ENCODE results near the gene MPC1L.

Gene MPC1L

DNA sequence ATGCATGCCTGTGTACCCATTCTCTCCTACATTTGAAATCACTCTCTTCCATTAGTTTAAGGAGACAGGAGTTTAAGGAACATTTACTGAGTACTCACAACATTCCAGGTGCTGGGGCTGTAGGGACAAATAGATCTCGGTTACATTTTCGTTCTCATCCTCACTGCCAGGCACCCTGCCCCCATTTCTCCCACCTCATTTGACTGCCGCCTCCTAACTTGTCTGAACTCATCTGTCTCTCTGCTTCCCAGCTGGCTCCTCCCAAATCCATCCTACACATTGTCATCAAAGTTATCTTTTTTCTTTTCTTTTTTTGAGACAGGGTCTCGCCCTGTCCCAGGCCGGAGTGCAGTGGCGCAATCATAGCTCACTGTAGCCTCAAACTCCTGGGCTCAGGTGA is 19.8 kb upstream of the MPC1L start:
- CTCF ChIA-PET = no interaction called here
- H3K27me3 Mint-ChIP-seq = no peaks in the 10 kb centered on the region
- H3K4me1 Mint-ChIP-seq = no peaks in the 10 kb centered on the region
- no peaks in the 10 kb centered on the region for H3K9me3 Mint-ChIP-seq
- no peak overlapping the region for H3K4me3 Mint-ChIP-seq
- no peak for DNase-seq
- peak overlapping the region; percentile 20 for H3K27ac Mint-ChIP-seq
- H3K36me3 Mint-ChIP-seq = peaks cover 24% of the 10 kb centered on the region

DNA sequence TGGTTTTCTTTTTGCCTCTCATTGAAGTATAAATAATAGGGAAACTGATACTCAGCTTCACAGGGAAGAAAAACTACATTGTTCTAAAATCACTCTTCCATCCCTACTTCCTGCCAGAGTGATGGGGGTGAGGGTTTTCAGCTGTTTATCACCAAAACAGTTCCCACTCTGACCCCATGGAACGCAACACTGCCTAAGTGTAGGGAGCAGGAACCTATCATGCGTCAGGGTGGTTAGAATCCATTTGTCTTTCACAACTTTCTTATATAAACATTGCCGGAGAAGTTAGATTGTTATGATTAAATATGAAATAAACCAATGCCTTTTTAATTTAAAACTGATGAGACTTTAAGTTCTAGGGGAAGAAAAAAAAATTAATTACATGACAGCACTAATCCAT is 15.8 kb upstream of the MPC1L start:
- no peaks in the 10 kb centered on the region for H3K27me3 Mint-ChIP-seq
- CTCF ChIA-PET = no interaction called here
- H3K36me3 Mint-ChIP-seq = peaks cover 5% of the 10 kb centered on the region
- H3K9me3 Mint-ChIP-seq = no peaks in the 10 kb centered on the region
- H3K4me1 Mint-ChIP-seq = no peaks in the 10 kb centered on the region
- no peak overlapping the region for H3K27ac Mint-ChIP-seq
- no peak for DNase-seq
- no peak overlapping the region for H3K4me3 Mint-ChIP-seq

DNA sequence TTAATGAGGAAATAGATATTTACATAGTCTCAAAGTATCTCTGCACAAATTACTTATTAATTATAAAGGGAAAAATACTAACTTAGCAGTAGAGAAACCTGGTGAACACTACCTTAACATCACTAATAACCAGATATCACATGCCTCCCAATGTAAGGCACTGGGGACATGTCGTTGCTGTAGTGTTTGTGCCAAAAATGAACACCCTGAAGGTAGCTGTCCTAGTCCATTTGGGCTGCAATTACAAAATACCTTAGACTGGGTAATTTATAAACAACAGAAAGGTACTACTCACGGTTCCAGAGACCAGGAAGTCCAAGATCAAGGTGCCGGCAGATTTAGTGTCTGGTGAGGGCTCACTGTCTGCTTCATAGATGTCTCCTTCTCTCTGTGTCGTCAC is 10.7 kb upstream of the MPC1L start:
- CTCF ChIA-PET = no interaction called here
- Mint-ChIP-seq H3K4me3 (no peak overlapping the region), H3K27me3 (no peaks in the 10 kb centered on the region), H3K4me1 (no peaks in the 10 kb centered on the region), H3K36me3 (no peaks in the 10 kb centered on the region), H3K9me3 (no peaks in the 10 kb centered on the region), H3K27ac (no peak overlapping the region)
- no peak for DNase-seq

DNA sequence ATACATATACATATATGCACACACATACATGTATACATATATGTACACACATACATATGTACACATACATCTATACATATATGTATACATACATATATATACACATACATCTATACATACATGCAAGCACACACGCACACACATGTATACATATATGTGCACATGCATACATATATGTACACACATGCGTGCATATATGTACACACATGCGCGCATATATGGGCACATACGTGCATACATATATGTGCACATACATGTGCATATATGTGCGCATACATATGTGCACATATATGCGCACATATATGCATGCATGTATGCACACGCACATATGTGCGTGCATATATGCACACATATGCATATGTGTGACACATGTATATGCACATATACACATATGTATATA is 7.3 kb upstream of the MPC1L start:
- Mint-ChIP-seq H3K27ac (no peak overlapping the region), H3K9me3 (no peaks in the 10 kb centered on the region), H3K4me3 (no peak overlapping the region), H3K4me1 (no peaks in the 10 kb centered on the region), H3K27me3 (no peaks in the 10 kb centered on the region), H3K36me3 (no peaks in the 10 kb centered on the region)
- no peak for DNase-seq
- CTCF ChIA-PET = no interaction called here

DNA sequence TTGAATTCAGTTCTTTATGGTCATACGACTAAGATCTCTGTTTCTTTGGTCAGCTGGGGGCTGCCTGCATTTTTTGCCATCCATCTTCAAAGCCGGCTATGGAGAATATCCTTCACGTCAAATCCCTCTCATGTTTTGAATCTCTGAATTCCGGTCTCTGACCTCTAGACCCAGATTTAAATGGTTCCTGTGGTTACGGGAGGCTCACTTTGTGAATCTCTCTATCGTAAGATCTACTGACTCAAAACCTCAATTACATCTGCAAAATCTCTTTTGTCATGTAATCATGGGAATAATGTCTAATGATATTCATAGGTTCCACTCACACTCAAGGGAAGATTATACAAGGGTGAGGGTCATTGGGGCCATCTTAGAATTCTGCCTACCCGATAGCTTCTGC is 5.7 kb upstream of the MPC1L start:
- Mint-ChIP-seq H3K4me3 (no peak overlapping the region), H3K9me3 (no peaks in the 10 kb centered on the region), H3K4me1 (no peaks in the 10 kb centered on the region), H3K36me3 (no peaks in the 10 kb centered on the region), H3K27ac (no peak overlapping the region), H3K27me3 (no peaks in the 10 kb centered on the region)
- CTCF ChIA-PET = no interaction called here
- DNase-seq = no peak

DNA sequence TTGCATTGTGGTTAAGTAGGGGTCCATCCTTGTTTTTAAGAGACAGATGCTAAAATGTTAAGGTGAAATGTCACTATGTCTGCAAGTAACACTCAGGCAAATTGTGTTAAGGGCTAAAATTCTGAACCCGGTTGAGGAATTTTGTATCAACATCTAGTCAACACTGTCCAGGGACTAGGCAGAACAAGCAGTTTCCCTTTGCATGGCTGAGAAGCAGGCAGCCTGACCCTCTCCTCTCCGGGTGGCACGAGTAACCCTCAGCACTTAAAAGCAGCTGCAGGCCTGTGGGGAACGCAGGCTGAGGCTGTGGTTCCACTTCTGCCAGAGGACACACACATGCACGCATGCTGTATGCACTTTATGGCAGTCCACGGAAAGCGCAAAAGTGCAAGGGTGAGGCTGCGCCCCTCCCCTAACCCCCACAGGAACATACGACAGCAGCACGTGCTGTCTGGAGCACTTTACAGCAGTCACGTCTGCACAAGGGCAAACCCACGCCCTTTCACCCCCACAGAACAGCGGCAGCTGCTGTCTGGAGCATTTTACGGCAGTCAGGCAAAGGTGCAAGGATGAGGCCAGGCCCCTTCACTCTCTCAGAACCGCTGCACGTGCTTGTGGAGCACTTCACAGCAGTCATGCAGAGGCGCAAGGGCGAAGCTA is 619 bp upstream of the MPC1L start:
- Mint-ChIP-seq H3K36me3 (peaks cover 8% of the 10 kb centered on the region), H3K4me1 (no peaks in the 10 kb centered on the region), H3K27me3 (no peaks in the 10 kb centered on the region), H3K9me3 (no peaks in the 10 kb centered on the region), H3K27ac (no peak overlapping the region), H3K4me3 (no peak overlapping the region)
- DNase-seq = no peak
- CTCF ChIA-PET = no interaction called here

DNA sequence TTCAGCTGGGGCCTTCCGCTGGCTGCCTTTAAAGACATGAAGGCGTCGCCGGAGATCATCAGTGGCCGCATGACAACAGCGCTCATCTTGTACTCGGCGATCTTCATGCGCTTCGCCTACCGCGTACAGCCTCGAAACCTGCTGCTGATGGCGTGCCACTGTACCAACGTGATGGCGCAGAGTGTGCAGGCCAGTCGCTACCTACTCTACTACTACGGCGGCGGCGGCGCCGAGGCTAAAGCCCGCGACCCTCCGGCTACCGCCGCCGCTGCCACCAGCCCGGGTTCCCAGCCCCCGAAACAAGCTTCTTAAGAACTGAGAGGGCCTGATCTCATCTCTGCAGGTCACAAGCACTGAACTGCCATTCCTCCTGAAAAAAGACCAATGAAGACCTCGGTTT is 437 bp downstream of the MPC1L start:
- peaks cover 15% of the 10 kb centered on the region for H3K36me3 Mint-ChIP-seq
- no peak overlapping the region for H3K4me3 Mint-ChIP-seq
- H3K27ac Mint-ChIP-seq = no peak overlapping the region
- no peaks in the 10 kb centered on the region for H3K4me1 Mint-ChIP-seq
- CTCF ChIA-PET = no interaction called here
- H3K9me3 Mint-ChIP-seq = no peaks in the 10 kb centered on the region
- no peak for DNase-seq
- no peaks in the 10 kb centered on the region for H3K27me3 Mint-ChIP-seq

DNA sequence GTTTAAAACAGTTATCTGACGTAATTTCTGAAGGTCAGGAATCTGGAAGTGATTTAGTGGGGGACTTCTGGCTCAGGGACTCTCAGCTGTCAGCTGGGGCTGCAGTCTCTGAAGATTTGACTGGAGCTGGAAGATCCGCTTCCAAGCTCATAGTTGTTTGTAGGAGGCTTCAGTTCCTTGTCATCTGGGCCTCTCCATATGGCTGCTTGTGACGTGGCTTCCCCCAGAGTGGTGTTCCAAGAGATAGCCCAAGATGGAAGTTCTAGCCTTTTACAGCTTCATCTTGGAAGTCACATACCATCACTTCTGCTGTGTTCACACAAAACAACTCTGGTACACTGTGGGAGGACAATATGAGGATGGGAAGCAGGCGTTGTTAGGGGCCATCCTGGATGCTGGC is 2.1 kb downstream of the MPC1L start:
- Mint-ChIP-seq H3K4me3 (no peak overlapping the region), H3K36me3 (peaks cover 15% of the 10 kb centered on the region), H3K9me3 (no peaks in the 10 kb centered on the region), H3K27ac (no peak overlapping the region), H3K27me3 (no peaks in the 10 kb centered on the region), H3K4me1 (no peaks in the 10 kb centered on the region)
- no peak for DNase-seq
- CTCF ChIA-PET = no interaction called here

DNA sequence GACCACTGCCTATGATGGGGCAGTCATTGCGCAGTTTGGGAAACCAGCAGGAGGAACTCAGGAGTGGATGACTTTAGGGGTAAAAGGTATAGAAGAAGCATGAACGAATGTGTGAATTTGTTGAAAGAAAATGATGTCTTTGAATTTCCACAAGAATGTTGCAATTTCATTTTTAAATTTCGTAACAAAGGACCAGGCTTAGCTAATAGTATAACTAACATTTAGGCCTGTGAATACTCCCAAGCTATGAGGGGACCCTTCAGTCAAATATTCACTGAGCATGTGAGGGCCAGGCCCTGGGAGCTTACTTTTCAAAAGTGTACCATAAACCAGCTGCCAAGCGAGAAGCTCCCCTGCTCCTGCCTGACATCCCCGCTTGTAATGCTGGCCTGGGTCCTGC is 5.3 kb downstream of the MPC1L start:
- H3K36me3 Mint-ChIP-seq = peaks cover 28% of the 10 kb centered on the region
- no peaks in the 10 kb centered on the region for H3K27me3 Mint-ChIP-seq
- CTCF ChIA-PET = no interaction called here
- no peaks in the 10 kb centered on the region for H3K4me1 Mint-ChIP-seq
- no peak overlapping the region for H3K4me3 Mint-ChIP-seq
- peak overlapping the region; percentile 64 for H3K27ac Mint-ChIP-seq
- no peak for DNase-seq
- no peaks in the 10 kb centered on the region for H3K9me3 Mint-ChIP-seq

DNA sequence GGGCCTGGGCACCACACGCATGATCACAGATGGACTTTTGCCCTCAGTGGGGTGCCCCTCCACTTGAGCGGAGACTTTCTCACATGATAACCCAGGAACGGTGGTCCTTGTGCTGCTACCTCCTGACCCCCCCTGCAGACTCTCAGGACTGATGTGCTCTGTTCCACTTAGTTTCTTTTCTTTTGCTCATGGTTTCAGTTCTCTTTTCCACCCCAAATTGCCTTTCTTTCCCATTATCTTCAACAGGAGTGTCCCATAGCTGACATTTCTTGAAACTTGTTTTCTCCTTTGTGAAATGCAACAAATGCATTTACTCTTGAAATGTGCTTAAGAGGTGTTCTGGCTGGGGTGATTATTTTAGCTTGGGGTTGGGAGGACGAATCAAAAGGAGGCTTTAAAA is 9.0 kb downstream of the MPC1L start:
- Mint-ChIP-seq H3K4me1 (no peaks in the 10 kb centered on the region), H3K36me3 (peaks cover 57% of the 10 kb centered on the region), H3K27ac (no peak overlapping the region), H3K27me3 (no peaks in the 10 kb centered on the region), H3K9me3 (no peaks in the 10 kb centered on the region), H3K4me3 (no peak overlapping the region)
- no peak for DNase-seq
- CTCF ChIA-PET = interaction anchor here (0.8 kb wide), 1 partner anchor 162 kb away, joined by 3 read pairs; no protein-coding TSS in a partner anchor

DNA sequence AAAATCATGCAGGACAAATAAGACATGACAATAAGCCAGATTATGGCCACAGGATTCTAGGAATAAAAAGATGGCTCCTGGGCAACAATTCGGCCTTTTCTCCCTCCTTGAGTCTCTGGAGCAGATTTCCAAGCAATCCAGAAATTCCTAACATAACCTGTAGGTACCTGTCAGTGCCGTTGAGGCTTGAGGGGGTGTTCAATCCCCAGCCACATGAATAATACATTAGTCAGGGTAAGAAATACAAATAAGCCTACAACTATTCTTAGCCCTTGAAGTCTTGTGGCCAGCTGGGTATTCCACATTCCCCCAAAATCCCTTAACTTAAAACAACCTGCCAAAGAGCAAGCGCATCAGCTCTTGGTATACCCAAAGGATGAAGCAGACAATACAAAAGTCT is 14.5 kb downstream of the MPC1L start:
- Mint-ChIP-seq H3K4me3 (no peak overlapping the region), H3K36me3 (peaks cover 55% of the 10 kb centered on the region), H3K4me1 (peaks cover 11% of the 10 kb centered on the region), H3K27ac (no peak overlapping the region), H3K27me3 (no peaks in the 10 kb centered on the region), H3K9me3 (no peaks in the 10 kb centered on the region)
- DNase-seq = no peak
- CTCF ChIA-PET = no interaction called here

DNA sequence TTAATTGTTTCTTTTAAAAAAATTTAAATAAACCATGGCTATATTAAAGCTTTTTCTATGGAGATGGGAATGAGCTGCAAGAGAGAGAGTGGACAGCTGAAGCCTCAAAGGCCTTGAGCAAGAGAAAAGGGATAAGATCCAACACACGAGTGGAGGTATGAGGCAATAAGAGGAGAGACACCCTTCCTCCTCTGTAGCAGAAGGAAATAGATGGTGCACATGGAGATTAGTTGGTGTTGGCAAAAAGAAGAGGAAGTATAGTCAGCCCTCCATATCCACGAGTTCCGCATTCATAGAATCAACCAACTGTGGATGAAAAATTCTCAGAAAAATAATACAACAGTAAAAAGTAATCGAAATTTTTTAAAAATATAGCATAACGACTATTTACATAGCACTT is 20.9 kb downstream of the MPC1L start:
- H3K36me3 Mint-ChIP-seq = peaks cover 26% of the 10 kb centered on the region
- H3K4me3 Mint-ChIP-seq = peak overlapping the region; percentile 90
- peaks cover 36% of the 10 kb centered on the region for H3K4me1 Mint-ChIP-seq
- no peaks in the 10 kb centered on the region for H3K27me3 Mint-ChIP-seq
- no peaks in the 10 kb centered on the region for H3K9me3 Mint-ChIP-seq
- H3K27ac Mint-ChIP-seq = peak overlapping the region; percentile 69
- DNase-seq = no peak
- CTCF ChIA-PET = no interaction called here

DNA sequence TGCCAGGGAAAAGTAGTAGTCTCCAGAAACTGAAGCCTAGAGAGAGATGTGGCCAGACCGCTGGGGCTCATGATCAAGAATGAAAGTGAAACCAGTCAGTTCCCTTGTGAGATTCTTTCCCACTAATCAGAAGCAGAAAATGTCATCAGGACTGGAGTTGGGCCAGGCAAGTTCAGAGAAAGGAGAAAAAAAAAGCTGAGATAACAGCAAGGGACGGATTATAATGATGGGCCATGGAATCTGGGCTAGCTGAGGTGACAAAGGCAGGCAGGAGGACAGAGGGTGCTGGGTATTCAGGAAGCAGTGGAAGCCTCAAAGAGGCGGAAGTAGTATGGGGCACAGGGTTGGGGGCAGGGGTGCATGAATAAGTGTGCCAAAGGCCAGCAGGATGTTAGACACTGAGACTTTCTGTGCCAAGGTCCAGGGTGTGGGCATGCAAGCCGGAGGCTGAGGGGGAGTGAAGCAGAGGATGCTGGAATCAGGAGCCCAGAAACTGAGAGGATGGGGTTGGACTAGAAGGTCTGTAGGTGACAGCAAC is 21.7 kb downstream of the MPC1L start:
- peak; percentile 68 for DNase-seq
- H3K4me1 Mint-ChIP-seq = peaks cover 36% of the 10 kb centered on the region
- peak overlapping the region; percentile 90 for H3K4me3 Mint-ChIP-seq
- no peaks in the 10 kb centered on the region for H3K9me3 Mint-ChIP-seq
- H3K27me3 Mint-ChIP-seq = no peaks in the 10 kb centered on the region
- CTCF ChIA-PET = interaction anchor here (2.4 kb wide), 1 partner anchor 101 kb away, joined by 8 read pairs; no protein-coding TSS in a partner anchor
- peak overlapping the region; percentile 95 for H3K27ac Mint-ChIP-seq
- peaks cover 27% of the 10 kb centered on the region for H3K36me3 Mint-ChIP-seq

DNA sequence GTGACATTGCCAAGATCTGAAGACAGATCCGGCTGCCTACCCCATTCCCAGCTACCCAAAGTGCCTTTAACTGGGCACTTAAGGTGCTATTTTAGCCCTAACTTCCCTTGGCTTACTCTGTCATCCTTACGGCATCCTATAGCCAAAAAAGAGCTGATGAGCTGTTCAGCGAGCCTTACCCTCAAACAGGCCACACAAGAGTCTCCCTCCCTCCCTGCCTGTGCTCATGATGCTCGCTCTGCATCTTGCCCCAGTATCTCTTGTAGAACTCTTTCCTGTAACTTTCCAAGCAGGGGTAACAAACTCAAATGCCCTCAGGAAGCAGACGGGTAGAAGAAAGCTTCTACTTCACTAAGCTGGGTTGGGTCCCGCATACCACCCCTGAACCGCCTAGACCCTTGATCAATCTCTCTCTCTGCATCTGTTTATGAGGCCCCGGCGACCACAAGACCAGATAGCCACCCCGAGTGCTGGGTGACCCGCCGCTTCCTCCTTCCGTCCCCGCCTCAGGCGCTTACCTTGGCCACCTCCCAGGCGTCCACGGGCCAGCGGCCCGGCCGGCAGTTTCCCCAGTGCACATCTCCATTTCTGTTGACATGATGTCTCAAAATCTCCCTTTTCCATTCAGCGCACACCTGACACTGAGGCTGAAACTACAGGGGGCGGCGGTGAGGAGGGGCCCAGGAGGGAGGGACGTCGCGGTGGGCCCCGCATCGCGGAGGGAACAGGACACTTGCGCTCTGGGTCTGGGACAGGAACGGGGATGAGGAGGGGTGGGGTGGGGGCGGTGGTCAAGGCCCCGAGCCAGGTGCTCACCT is 23.5 kb downstream of the MPC1L start:
- peak overlapping the region; percentile 98 for H3K4me3 Mint-ChIP-seq
- H3K9me3 Mint-ChIP-seq = no peaks in the 10 kb centered on the region
- peak overlapping the region; percentile 94 for H3K27ac Mint-ChIP-seq
- peaks cover 33% of the 10 kb centered on the region for H3K4me1 Mint-ChIP-seq
- peak; percentile 49 for DNase-seq
- CTCF ChIA-PET = interaction anchor here (2.1 to 2.4 kb wide), 2 partner anchors 103 to 147 kb away, joined by 8 to 11 read pairs; no protein-coding TSS in a partner anchor
- H3K27me3 Mint-ChIP-seq = no peaks in the 10 kb centered on the region
- peaks cover 29% of the 10 kb centered on the region for H3K36me3 Mint-ChIP-seq
